ENCODE results near the gene TLR10.

The TLR10 gene, protein sequence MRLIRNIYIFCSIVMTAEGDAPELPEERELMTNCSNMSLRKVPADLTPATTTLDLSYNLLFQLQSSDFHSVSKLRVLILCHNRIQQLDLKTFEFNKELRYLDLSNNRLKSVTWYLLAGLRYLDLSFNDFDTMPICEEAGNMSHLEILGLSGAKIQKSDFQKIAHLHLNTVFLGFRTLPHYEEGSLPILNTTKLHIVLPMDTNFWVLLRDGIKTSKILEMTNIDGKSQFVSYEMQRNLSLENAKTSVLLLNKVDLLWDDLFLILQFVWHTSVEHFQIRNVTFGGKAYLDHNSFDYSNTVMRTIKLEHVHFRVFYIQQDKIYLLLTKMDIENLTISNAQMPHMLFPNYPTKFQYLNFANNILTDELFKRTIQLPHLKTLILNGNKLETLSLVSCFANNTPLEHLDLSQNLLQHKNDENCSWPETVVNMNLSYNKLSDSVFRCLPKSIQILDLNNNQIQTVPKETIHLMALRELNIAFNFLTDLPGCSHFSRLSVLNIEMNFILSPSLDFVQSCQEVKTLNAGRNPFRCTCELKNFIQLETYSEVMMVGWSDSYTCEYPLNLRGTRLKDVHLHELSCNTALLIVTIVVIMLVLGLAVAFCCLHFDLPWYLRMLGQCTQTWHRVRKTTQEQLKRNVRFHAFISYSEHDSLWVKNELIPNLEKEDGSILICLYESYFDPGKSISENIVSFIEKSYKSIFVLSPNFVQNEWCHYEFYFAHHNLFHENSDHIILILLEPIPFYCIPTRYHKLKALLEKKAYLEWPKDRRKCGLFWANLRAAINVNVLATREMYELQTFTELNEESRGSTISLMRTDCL

DNA sequence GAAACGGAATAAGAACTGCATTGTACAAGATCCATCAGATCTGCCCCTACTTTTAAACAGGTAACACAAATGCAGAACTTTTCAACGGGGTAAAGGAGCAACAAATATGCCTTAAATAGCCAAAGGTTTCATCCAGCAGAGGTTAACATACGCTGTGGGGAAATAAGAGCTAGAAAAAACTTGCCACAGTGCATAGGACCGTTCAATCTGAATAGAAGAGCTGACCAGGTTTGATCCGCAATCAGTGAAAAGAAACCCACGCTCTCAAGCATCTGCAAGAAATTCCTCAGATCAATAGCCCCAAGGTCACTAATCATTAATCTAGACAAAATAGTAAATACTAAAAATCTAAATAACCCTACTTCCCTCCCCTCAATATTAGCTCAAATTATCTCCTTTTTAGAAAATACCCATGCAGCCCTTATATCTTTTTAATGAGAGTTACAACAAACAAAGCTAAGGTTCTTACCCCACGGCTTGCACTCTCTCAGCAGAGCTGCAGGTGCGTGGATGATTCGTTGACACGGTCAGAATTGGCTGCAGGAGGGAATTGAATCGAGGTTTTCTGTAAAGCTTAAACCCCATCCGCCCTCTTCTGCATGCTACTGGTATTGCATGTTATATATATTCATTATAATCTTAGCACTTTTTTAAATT lies at the start of gene TLR10:
TLR10 (minus strand) TSS at position 539 of the 657 bp plus-strand sequence. CDS start 7,400 bp downstream, outside the sequence.
- no peak within 1 kb of the TSS for H3K9ac ChIP-seq
- no peak for TF ChIP-seq Cebpa-rat (IDR thresholded peaks at IDR 0.05)

DNA sequence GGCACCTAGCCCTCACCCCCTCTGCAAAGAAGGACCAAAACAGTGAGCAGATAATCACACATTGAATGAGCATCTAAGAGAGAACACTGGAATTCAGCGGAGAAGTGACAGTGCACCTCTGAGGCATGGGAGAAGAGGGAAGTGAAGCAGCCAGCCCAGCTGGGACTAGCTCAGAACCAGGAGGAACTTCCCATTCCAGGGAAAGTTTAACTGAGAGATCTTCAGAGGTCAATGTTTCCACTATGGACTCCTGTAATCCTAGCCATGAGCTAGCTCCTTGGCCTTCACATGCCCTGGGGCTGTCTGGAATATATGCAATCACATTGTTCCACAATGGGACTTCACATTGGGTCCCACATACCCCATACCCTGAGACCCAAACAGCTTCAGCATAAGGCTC lies 49.4 kb upstream of the TLR10 start:
- Histone ChIP-seq H3K36me3 (no peaks in the 10 kb centered on the region), H4K20me1 (no peaks in the 10 kb centered on the region)
- TF ChIP-seq Cebpa-rat (IDR thresholded peaks at IDR 0.05): no peak

More for the DNA sequence above, at the start of gene TLR10:
- peak within 1 kb of the TSS; percentile 73 for H3K4me2 ChIP-seq
- peaks cover 54% of the 10 kb centered on the region for H3K4me1 ChIP-seq
- no peaks in the 10 kb centered on the region for H3K36me3 ChIP-seq
- H3K9me3 ChIP-seq: no peaks in the 10 kb centered on the region
- peak within 1 kb of the TSS; percentile 26; the same call in 1 of the 2 replicates for H3K4me3 ChIP-seq
- no peaks in the 10 kb centered on the region for H3K27me3 ChIP-seq
- H3K27ac ChIP-seq: peak within 1 kb of the TSS; percentile 33; the same call in 1 of the 2 replicates
- no peaks in the 10 kb centered on the region for H4K20me1 ChIP-seq

DNA sequence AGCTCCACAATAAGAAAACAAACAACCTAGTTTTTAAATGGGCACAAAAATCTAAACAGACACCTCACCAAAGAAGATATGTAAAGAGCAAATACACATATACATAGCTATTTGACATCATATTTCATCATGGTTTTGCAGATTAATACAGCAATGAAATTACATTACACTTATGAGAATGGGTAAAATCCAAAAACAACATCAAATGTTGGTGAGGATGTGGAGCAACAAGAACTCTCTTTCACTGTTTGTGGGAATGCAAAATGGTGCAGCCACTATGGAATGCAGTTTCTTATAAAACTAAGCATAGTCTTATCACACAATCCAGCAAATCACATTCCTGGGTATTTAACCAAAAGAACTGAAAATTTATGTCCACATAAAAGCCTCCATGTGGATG lies 48.9 kb upstream of the TLR10 start:
- H4K20me1 ChIP-seq: no peaks in the 10 kb centered on the region
- H3K9me3 ChIP-seq: peaks cover 26% of the 10 kb centered on the region
- TF ChIP-seq Cebpa-rat (IDR thresholded peaks at IDR 0.05): no peak
- H3K4me3 ChIP-seq: no peak overlapping the region
- H3K27ac ChIP-seq: no peak overlapping the region
- H3K4me1 ChIP-seq: no peaks in the 10 kb centered on the region
- H3K9ac ChIP-seq: no peak overlapping the region
- no peaks in the 10 kb centered on the region for H3K36me3 ChIP-seq
- H3K27me3 ChIP-seq: no peaks in the 10 kb centered on the region
- H3K4me2 ChIP-seq: no peak overlapping the region

More for the DNA sequence above, 49.4 kb upstream of the TLR10 start:
- Histone ChIP-seq H3K4me2 (no peak overlapping the region), H3K9me3 (peaks cover 31% of the 10 kb centered on the region), H3K9ac (no peak overlapping the region), H3K27ac (no peak overlapping the region), H3K4me3 (no peak overlapping the region), H3K27me3 (no peaks in the 10 kb centered on the region), H3K4me1 (no peaks in the 10 kb centered on the region)

DNA sequence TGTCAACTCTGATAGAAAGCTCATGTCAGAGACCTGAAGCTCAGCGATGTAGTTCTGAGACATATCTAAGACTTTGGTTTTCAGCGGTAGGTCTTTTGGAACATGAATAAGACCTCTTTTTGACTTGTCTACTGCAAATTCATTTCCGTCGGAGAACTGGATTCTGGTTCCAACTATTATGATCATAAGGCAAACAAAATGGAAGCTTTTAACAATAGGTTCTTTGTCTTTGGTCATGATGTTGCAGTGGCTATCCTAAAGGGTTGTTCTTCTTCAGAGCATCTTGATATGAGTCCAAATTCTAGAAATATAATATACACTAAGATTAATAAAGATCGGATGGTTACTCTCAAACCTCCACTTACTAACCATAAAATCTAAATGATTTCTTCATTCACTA lies 46.4 kb upstream of the TLR10 start:
- no peak overlapping the region for H3K4me3 ChIP-seq
- H4K20me1 ChIP-seq: no peaks in the 10 kb centered on the region
- no peaks in the 10 kb centered on the region for H3K27me3 ChIP-seq
- H3K4me2 ChIP-seq: no peak overlapping the region
- peaks cover 13% of the 10 kb centered on the region for H3K9me3 ChIP-seq
- no peak overlapping the region for H3K9ac ChIP-seq
- TF ChIP-seq Cebpa-rat (IDR thresholded peaks at IDR 0.05): no peak
- no peaks in the 10 kb centered on the region for H3K36me3 ChIP-seq
- no peaks in the 10 kb centered on the region for H3K4me1 ChIP-seq
- no peak overlapping the region for H3K27ac ChIP-seq

DNA sequence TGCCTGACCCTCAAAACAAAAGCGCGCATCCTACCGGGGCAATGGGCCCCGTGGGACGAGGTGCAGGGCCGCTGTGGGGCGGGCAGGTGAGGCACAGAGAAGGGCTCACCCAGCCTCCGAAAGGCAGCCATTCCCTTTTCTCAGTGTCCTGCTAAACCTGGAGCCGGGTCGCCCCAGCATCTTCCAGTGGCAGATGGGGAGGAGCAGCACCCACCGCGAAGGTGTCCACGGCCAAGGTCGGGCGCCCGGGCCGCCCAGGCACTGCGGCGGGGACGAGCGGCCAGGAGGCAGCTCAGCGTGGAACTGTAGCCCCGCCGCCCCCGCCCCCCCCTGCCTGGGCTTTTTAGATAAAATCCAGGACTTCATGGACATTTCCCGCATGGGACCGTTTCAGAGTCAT lies 41.0 kb upstream of the TLR10 start:
- no peaks in the 10 kb centered on the region for H3K4me1 ChIP-seq
- peaks cover 18% of the 10 kb centered on the region for H3K9me3 ChIP-seq
- no peak overlapping the region for H3K4me3 ChIP-seq
- H3K9ac ChIP-seq: no peak overlapping the region
- H3K27ac ChIP-seq: no peak overlapping the region
- H3K27me3 ChIP-seq: no peaks in the 10 kb centered on the region
- TF ChIP-seq Cebpa-rat (IDR thresholded peaks at IDR 0.05): no peak
- no peak overlapping the region for H3K4me2 ChIP-seq
- no peaks in the 10 kb centered on the region for H4K20me1 ChIP-seq
- no peaks in the 10 kb centered on the region for H3K36me3 ChIP-seq

DNA sequence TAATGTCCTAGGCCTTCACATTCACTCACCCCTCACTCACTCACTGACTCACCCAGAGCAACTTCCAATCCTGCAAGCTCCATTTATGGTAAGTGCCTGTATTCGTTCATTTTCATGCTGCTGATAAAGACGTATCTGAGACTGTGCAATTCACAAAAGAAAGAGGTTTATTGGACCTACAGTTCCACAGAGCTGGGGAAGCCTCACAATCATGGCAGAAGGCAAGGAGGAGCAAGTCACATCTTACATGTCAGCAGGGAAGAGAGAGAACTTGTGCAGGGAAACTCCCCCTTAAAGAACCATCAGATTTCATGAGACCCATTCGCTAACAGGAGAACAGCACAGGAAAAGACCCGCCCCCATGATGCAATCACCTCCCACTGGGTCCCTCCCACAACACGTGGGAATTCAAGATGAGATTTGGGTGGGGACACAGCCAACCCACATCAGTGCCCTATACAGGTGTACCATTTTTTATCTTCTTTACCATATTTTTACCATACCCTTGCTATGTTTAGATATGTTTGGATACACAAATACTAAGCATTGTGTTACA lies 40.0 kb upstream of the TLR10 start:
- peaks cover 18% of the 10 kb centered on the region for H3K9me3 ChIP-seq
- H3K36me3 ChIP-seq: no peaks in the 10 kb centered on the region
- no peak overlapping the region for H3K4me2 ChIP-seq
- no peaks in the 10 kb centered on the region for H3K27me3 ChIP-seq
- H3K9ac ChIP-seq: no peak overlapping the region
- H3K4me1 ChIP-seq: no peaks in the 10 kb centered on the region
- no peaks in the 10 kb centered on the region for H4K20me1 ChIP-seq
- no peak overlapping the region for H3K4me3 ChIP-seq
- no peak overlapping the region for H3K27ac ChIP-seq
- no peak for TF ChIP-seq Cebpa-rat (IDR thresholded peaks at IDR 0.05)

DNA sequence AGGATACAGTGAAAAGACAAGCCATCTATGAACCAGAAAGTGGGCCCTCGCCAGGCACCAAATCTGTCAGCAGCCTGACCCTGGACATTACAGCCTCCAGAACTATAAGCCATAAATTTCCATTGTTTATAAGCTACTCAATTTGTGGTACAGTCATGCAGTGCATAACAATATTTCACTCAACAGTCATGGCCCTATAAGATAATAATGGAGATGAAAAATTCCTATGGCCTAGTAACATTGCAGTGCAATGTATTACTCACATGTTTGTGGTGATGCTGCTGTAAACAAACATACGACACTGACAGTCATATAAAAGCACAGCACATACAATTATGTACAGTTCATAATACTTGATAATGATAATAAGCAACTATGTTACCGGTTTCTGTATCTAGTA lies 38.9 kb upstream of the TLR10 start:
- no peak overlapping the region for H3K4me3 ChIP-seq
- peaks cover 18% of the 10 kb centered on the region for H3K9me3 ChIP-seq
- no peaks in the 10 kb centered on the region for H4K20me1 ChIP-seq
- H3K4me1 ChIP-seq: peaks cover under 1% of the 10 kb centered on the region; the same call in 1 of the 2 replicates
- H3K36me3 ChIP-seq: no peaks in the 10 kb centered on the region
- no peak overlapping the region for H3K9ac ChIP-seq
- TF ChIP-seq Cebpa-rat (IDR thresholded peaks at IDR 0.05): no peak
- no peak overlapping the region for H3K4me2 ChIP-seq
- no peak overlapping the region for H3K27ac ChIP-seq
- H3K27me3 ChIP-seq: no peaks in the 10 kb centered on the region

DNA sequence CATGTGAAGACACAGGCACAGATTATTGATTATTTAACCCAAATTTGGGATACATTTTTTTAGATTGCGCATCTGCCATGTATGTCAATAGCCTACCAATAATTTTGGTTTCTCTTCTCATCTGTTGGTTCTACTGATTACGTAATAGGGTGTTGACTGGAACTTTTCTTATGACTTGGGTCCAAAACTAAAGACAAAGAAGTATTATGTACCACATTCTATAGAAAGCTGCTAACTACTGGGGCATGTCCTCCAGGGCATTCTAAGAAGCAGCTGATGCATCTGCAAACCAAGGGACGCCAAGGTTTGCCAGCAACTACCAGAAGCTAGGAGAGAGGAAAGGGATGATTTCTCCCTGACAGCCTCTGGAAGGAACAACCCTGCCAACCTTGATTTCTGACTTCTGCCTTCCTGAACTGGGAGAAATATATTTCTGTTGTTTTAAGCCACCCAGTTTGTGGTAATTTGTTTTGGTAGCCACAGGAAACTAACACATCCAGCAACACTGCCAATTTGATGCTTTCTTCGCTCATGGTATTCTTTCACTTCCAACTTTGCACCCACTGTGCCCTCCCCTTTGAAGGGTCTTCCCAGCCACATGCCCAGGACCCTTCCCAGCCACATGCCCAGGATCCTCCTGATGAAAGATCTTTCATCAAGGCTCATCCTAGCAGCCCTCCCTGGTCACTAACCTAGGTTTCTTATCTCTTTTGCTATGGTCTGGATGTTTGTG lies 37.7 kb upstream of the TLR10 start:
- H3K4me2 ChIP-seq: no peak overlapping the region
- H4K20me1 ChIP-seq: no peaks in the 10 kb centered on the region
- no peak overlapping the region for H3K9ac ChIP-seq
- H3K27ac ChIP-seq: no peak overlapping the region
- no peaks in the 10 kb centered on the region for H3K36me3 ChIP-seq
- H3K4me3 ChIP-seq: no peak overlapping the region
- peaks cover 20% of the 10 kb centered on the region for H3K9me3 ChIP-seq
- TF ChIP-seq Cebpa-rat (IDR thresholded peaks at IDR 0.05): peak; percentile 78; the same call in 1 of the 2 replicates
- no peaks in the 10 kb centered on the region for H3K27me3 ChIP-seq
- peaks cover 13% of the 10 kb centered on the region; the same call in 1 of the 2 replicates for H3K4me1 ChIP-seq

DNA sequence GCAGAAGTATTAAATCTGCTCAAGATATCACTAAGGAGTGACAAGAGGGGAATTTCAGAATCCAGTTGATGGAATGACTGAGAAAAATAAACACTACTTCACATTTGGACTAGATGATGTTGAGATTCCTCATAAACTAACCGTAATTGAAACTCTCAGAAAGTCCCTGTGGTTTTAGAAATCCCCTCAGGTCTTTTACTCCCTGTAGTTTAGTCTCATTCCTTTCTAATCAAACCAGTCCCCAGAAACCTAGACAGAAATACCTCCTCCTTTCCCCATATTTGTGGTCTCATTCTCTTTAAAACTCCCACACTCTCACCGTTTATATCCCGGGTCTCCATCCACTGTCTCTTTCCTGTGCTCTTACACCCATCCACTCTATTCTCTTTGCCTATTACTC lies 36.8 kb upstream of the TLR10 start:
- no peak for TF ChIP-seq Cebpa-rat (IDR thresholded peaks at IDR 0.05)
- Histone ChIP-seq H3K9ac (no peak overlapping the region), H3K9me3 (peaks cover 29% of the 10 kb centered on the region), H3K36me3 (no peaks in the 10 kb centered on the region), H3K4me1 (peaks cover 13% of the 10 kb centered on the region; the same call in 1 of the 2 replicates), H4K20me1 (no peaks in the 10 kb centered on the region), H3K4me2 (no peak overlapping the region), H3K27me3 (no peaks in the 10 kb centered on the region), H3K4me3 (no peak overlapping the region), H3K27ac (no peak overlapping the region)

All from BLaER1 (cell line).